GM12878 (cell line): ENCODE data around the gene PREP. TPM values are rescaled to one million over a fixed set of nuclear protein-coding genes. Genes with fewer than 3 reads are reported as not detected.

Experiments
- ATAC-seq: fragments of 200-7000 bp; cut with Tn5 transposase; 3 replicates; pipeline ENCODE4 v1.9.1; 2020; ENCODE audit warnings: mild to moderate bottlenecking, moderate library complexity
- BruUV-seq: library from RNA; stranded (reverse); fragments of 400-500 nt; replicated peaks from 2 replicates; lab custom pipeline; 2021; lab: Mats Ljungman, UMichigan
- CTCF ChIA-PET: fragments of 300-600 bp; sonication (Branson Sonifier 250); formaldehyde crosslinking; extraction: SDS; loops from one replicate; lab custom pipeline; 2021; ENCODE audit warnings: inconsistent platforms; lab: Yijun Ruan, JAX
- POLR2A ChIA-PET: fragments of 350-600 bp; formaldehyde crosslinking; extraction: SDS; loops from one replicate; lab custom pipeline; 2021; ENCODE audit warnings: inconsistent platforms; lab: Charles Lee
- RAD21 ChIA-PET: fragments of 300-600 bp; sonication (Branson Sonifier 250); formaldehyde crosslinking; loops from one replicate; lab custom pipeline; 2023; ENCODE audit warnings: antibody characterized with exemption; ENCODE audit not compliant: unreplicated experiment; lab: Charles Lee
- SMC1A ChIA-PET: fragments of 300-600 bp; sonication (Branson Sonifier 250); formaldehyde crosslinking; loops from one replicate; lab custom pipeline; 2023; ENCODE audit not compliant: unreplicated experiment, uncharacterized antibody; lab: Charles Lee
- DNase-seq: peaks from one replicate; pipeline ENCODE4 v3.0.0-alpha.2; 2011; ENCODE audit warnings: low read depth, low spot score
- FAIRE-seq: peaks from 3 replicates; lab custom pipeline; 2011; peaks lifted over from hg19 to GRCh38; lab: Jason Lieb, UNC
- H2AFZ ChIP-seq: 2 replicates; pipeline ENCODE4 v1.6.0; 2011; ENCODE audit warnings: low read depth, low read length, control low read depth; ENCODE audit not compliant: control insufficient read depth
- H3K27ac ChIP-seq: 2 replicates; pipeline ENCODE4 v1.5.1; 2011; ENCODE audit warnings: control low read depth; ENCODE audit not compliant: control insufficient read depth, insufficient read depth
- H3K27me3 ChIP-seq, 2 experiments: replicated peaks in 1 of 2; 2 replicates each; pipeline versions ENCODE4 v1.6.0 to v1.6.1; 2011; ENCODE audit warnings: low read length in 1 of 2; ENCODE audit not compliant: control insufficient read depth in 2 of 2, insufficient read depth in 2 of 2
- H3K36me3 ChIP-seq, 2 experiments: 2 replicates each; pipeline ENCODE4 v1.5.1; 2011; ENCODE audit warnings: low read length in 1 of 2; ENCODE audit not compliant: control insufficient read depth in 2 of 2, insufficient read depth in 2 of 2
- H3K4me1 ChIP-seq: 2 replicates; pipeline ENCODE4 v1.6.1; 2011; ENCODE audit warnings: mild to moderate bottlenecking, low read length, moderate library complexity, mixed read lengths; ENCODE audit not compliant: control insufficient read depth, insufficient read depth
- H3K4me2 ChIP-seq: 2 replicates; pipeline ENCODE4 v1.6.0; 2011; ENCODE audit warnings: control low read depth; ENCODE audit not compliant: control insufficient read depth, insufficient read depth
- H3K4me3 ChIP-seq: fragments of 200-600 bp; sonication (generic); 2 replicates; pipeline ENCODE4 v1.5.1; 2016
- H3K79me2 ChIP-seq: 2 replicates; pipeline ENCODE4 v1.6.0; 2011; ENCODE audit warnings: low read length; ENCODE audit not compliant: control insufficient read depth, insufficient read depth
- H3K9ac ChIP-seq: 2 replicates; pipeline ENCODE4 v1.8.0; 2011; ENCODE audit warnings: low read length, control low read depth, mixed read lengths; ENCODE audit not compliant: control insufficient read depth, insufficient read depth
- H3K9me3 ChIP-seq: replicated peaks from 3 replicates; pipeline ENCODE4 v1.5.1; 2011; ENCODE audit warnings: mild to moderate bottlenecking, low read length; ENCODE audit not compliant: control insufficient read depth, insufficient read depth
- H4K20me1 ChIP-seq: 2 replicates; pipeline ENCODE4 v1.6.0; 2011; ENCODE audit not compliant: control insufficient read depth, insufficient read depth
- EED ChIP-seq: sonication (generic); IDR thresholded peaks from 2 replicates; pipeline ENCODE4 v1.6.1; 2016; ENCODE audit warnings: antibody characterized with exemption, low read depth
- EP300 ChIP-seq, 2 experiments: fragments of 150-350 bp in 1 of 2; IDR thresholded peaks; 2 replicates each; pipeline ENCODE4 v1.6.1; 2011 to 2012; ENCODE audit warnings: low read depth in 2 of 2, low read length in 2 of 2, borderline replicate concordance in 1 of 2, improper control_type of control experiment in 1 of 2, inconsistent platforms in 1 of 2; ENCODE audit not compliant: control insufficient read depth in 1 of 2
- MYB ChIP-seq: fragments of 150-350 bp; IDR thresholded peaks from 2 replicates; pipeline ENCODE4 v1.6.1; 2014; ENCODE audit warnings: mild to moderate bottlenecking, low read depth, low read length, borderline replicate concordance
- NFXL1 ChIP-seq: fragments of 450-650 bp; IDR thresholded peaks from 2 replicates; pipeline ENCODE4 v1.6.1; 2017; ENCODE audit warnings: antibody characterized with exemption, mild to moderate bottlenecking, borderline replicate concordance
- PAX8 ChIP-seq: fragments of 450-650 bp; IDR thresholded peaks from 2 replicates; pipeline ENCODE4 v1.6.1; 2017; ENCODE audit warnings: mild to moderate bottlenecking, moderate library complexity
- POU2F2 ChIP-seq: IDR thresholded peaks from 3 replicates; pipeline ENCODE4 v1.6.1; 2011; ENCODE audit warnings: low read depth, mild to moderate bottlenecking, low read length, borderline replicate concordance
- RELA ChIP-seq: fragments of 450-650 bp; IDR thresholded peaks from 2 replicates; pipeline ENCODE4 v1.8.0; 2014; ENCODE audit warnings: borderline replicate concordance; ENCODE audit not compliant: partially characterized antibody
- RELB ChIP-seq: fragments of 450-650 bp; IDR thresholded peaks from 2 replicates; pipeline ENCODE4 v1.6.1; 2017; ENCODE audit warnings: low read depth, mild to moderate bottlenecking, moderate library complexity
- SREBF1 ChIP-seq: IDR thresholded peaks from 2 replicates; pipeline ENCODE4 v1.6.1; 2012; ENCODE audit warnings: mild to moderate bottlenecking, low read length
- TARDBP ChIP-seq: IDR thresholded peaks from 2 replicates; pipeline ENCODE4 v1.6.1; 2016; ENCODE audit warnings: borderline replicate concordance
- TBL1XR1 ChIP-seq: IDR thresholded peaks from 2 replicates; pipeline ENCODE4 v1.6.1; 2012; ENCODE audit warnings: low read depth, low read length, improper control_type of control experiment
- ZBTB4 ChIP-seq: fragments of 450-650 bp; formaldehyde crosslinking; IDR thresholded peaks from 2 replicates; pipeline ENCODE4 v1.4.0; 2022; ENCODE audit warnings: mild to moderate bottlenecking, moderate library complexity
- ZNF274 ChIP-seq: IDR thresholded peaks from one replicate; pipeline ENCODE4 v1.8.0; 2011; ENCODE audit not compliant: insufficient read length, insufficient read depth
- WGBS: methylation state at CpG from one replicate; pipeline ENCODE4 v1.1.6; 2016; ENCODE audit warnings: low lambda C conversion rate; ENCODE audit not compliant: insufficient replicate concordance, insufficient coverage; ENCODE audit errors: missing lambda C conversion rate; 5-methylcytosine and 5-hydroxymethylcytosine counted together
- in situ Hi-C: fragments of 300-500 bp; cut with MboI; formaldehyde crosslinking; loops from 9 replicates; pipeline ENCODE4 v1.14.3; 2018; ENCODE audit warnings: mixed read lengths
- intact Hi-C: fragments of 100-400 bp; cut with micrococcal nuclease; formaldehyde crosslinking; loops from one replicate; pipeline ENCODE4 v1.14.2; 2022; ENCODE audit not compliant: unreplicated experiment
- polyA plus RNA-seq, 11 experiments: library from polyadenylated mRNA; depleted of rRNA in 4 of 11; unstranded in 6 of 11; stranded (reverse) in 5 of 11; fragments of >200 nt; fragmentation: Nextera tagmentation in 4 of 11; fragmentation: Illumina TruSeq in 1 of 11; extraction: Ambion mirVana in 4 of 11; extraction: Trizol in 1 of 11; gene quantifications; 1 replicate in 1 of 11; 2 replicates in 10 of 11; pipeline versions ENCODE4 v1.2.1 to v1.2.3, GENCODE V29; 2011 to 2016; ENCODE audit warnings: inconsistent platforms in 2 of 11, missing spikeins in 2 of 11, low read depth in 1 of 11
- total RNA-seq, 4 experiments: library from RNA; depleted of rRNA in 3 of 4; stranded (reverse); fragments of >200 nt in 3 of 4; fragmentation: Illumina TruSeq in 1 of 4; extraction: Trizol in 1 of 4; gene quantifications; 2 replicates each; pipeline versions ENCODE4 v1.2.1 to v1.2.3, GENCODE V29; 2013 to 2021
- TF ChIP-seq, protein P1 (sequence below): fragments of 450-650 bp; IDR thresholded peaks from 2 replicates; pipeline ENCODE4 v1.6.1; 2017; ENCODE audit warnings: mild to moderate bottlenecking
- TF ChIP-seq, protein P2 (sequence below): fragments of 150-350 bp; IDR thresholded peaks from 2 replicates; pipeline ENCODE4 v1.6.1; 2016; ENCODE audit warnings: low read depth, low read length

PREP gene
- total and polyA plus RNA-seq, 10 of the 15 experiments (the other 5 are each of a cell fraction or from before 2014, with no cell fraction given): 6.5 to 33.6 (median 18.1) TPM

- no peak overlapping the region for H3K4me2 ChIP-seq
- intact Hi-C loops: no loop called here
- CTCF ChIA-PET: no interaction called here
- peaks cover 2 to 4% of the 10 kb centered on the region in 2 experiments for H3K36me3 ChIP-seq
- H3K79me2 ChIP-seq: no peaks in the 10 kb centered on the region
- H3K27ac ChIP-seq: no peak overlapping the region
- POLR2A ChIA-PET: no interaction called here
- no peaks in the 10 kb centered on the region for H3K9me3 ChIP-seq
- RAD21 ChIA-PET: no interaction called here
- H3K4me1 ChIP-seq: no peaks in the 10 kb centered on the region
- DNase-seq (no peak), ATAC-seq (no peak), FAIRE-seq (no peak)
- BruUV-seq: no TSS peak
- H3K4me3 ChIP-seq: no peak overlapping the region
- in situ Hi-C loops: no loop called here
- H2AFZ ChIP-seq: no peak overlapping the region
- 83% methylated on average over 1 of the region's 1 CpG for WGBS
- no peak overlapping the region for H3K9ac ChIP-seq
- SMC1A ChIA-PET: interaction anchor here (0.6 to 1.0 kb wide), 2 partner anchors 8 to 957 kb away, joined by 3 read pairs; no protein-coding TSS in a partner anchor
- H4K20me1 ChIP-seq: no peaks in the 10 kb centered on the region
- H3K27me3 ChIP-seq: no peaks in the 10 kb centered on the region
- TF ChIP-seq, protein P1, sequence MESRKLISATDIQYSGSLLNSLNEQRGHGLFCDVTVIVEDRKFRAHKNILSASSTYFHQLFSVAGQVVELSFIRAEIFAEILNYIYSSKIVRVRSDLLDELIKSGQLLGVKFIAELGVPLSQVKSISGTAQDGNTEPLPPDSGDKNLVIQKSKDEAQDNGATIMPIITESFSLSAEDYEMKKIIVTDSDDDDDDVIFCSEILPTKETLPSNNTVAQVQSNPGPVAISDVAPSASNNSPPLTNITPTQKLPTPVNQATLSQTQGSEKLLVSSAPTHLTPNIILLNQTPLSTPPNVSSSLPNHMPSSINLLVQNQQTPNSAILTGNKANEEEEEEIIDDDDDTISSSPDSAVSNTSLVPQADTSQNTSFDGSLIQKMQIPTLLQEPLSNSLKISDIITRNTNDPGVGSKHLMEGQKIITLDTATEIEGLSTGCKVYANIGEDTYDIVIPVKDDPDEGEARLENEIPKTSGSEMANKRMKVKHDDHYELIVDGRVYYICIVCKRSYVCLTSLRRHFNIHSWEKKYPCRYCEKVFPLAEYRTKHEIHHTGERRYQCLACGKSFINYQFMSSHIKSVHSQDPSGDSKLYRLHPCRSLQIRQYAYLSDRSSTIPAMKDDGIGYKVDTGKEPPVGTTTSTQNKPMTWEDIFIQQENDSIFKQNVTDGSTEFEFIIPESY: no peak
- TF ChIP-seq EED (no peak), RELA (no peak), MYB (no peak), SREBF1 (no peak), TARDBP (no peak), EP300 (IDR thresholded peaks at IDR 0.05; ENCODE audit: borderline replicate concordance in 1 of 2, control insufficient read depth in 1 of 2, low read depth in 2 of 2, low read length in 2 of 2) (no peak), PAX8 (no peak), ZNF274 (no peak), POU2F2 (no peak), TBL1XR1 (no peak), RELB (no peak), ZBTB4 (CRISPR knock-in tag) (no peak), NFXL1 (no peak)
- TF ChIP-seq, protein P2, sequence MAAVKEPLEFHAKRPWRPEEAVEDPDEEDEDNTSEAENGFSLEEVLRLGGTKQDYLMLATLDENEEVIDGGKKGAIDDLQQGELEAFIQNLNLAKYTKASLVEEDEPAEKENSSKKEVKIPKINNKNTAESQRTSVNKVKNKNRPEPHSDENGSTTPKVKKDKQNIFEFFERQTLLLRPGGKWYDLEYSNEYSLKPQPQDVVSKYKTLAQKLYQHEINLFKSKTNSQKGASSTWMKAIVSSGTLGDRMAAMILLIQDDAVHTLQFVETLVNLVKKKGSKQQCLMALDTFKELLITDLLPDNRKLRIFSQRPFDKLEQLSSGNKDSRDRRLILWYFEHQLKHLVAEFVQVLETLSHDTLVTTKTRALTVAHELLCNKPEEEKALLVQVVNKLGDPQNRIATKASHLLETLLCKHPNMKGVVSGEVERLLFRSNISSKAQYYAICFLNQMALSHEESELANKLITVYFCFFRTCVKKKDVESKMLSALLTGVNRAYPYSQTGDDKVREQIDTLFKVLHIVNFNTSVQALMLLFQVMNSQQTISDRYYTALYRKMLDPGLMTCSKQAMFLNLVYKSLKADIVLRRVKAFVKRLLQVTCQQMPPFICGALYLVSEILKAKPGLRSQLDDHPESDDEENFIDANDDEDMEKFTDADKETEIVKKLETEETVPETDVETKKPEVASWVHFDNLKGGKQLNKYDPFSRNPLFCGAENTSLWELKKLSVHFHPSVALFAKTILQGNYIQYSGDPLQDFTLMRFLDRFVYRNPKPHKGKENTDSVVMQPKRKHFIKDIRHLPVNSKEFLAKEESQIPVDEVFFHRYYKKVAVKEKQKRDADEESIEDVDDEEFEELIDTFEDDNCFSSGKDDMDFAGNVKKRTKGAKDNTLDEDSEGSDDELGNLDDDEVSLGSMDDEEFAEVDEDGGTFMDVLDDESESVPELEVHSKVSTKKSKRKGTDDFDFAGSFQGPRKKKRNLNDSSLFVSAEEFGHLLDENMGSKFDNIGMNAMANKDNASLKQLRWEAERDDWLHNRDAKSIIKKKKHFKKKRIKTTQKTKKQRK: no peak
Observed at GRCh38 chr6:105310371-105310770, 92.5 kb downstream of the PREP start.
